Right atrium auricular region (tissue), 2 donors: ENCODE measurements around the gene ZFP69B. TPM values are rescaled to one million over a fixed set of nuclear protein-coding genes. Genes with fewer than 3 reads are reported as not detected.
"Not testable (repeated sequence)": the region's sequence is repeated elsewhere in the genome, so short reads cannot be mapped to it uniquely, and the experiment has no call there.

Source experiments
- DNase-seq: peaks from one replicate; pipeline ENCODE4 v3.0.0-alpha.2; 2019; ENCODE audit warnings: low spot score
- H3K27ac ChIP-seq, 2 donors: fragments of 200-600 bp; sonication (generic); 1 replicate in 1 of 2; 2 replicates in 1 of 2; pipeline ENCODE4 v1.5.1; 2016 to 2019
- H3K27me3 ChIP-seq, 2 donors: fragments of 200-600 bp; sonication (generic); one replicate each; pipeline versions ENCODE4 v1.5.1 to v1.6.0; 2017 to 2019
- H3K36me3 ChIP-seq: fragments of 200-600 bp; sonication (generic); one replicate; pipeline ENCODE4 v1.5.1; 2016
- H3K4me1 ChIP-seq, 2 donors: fragments of 200-600 bp; sonication (generic); one replicate each; pipeline versions ENCODE4 v1.5.1 to v1.6.0; 2017 to 2019
- H3K4me3 ChIP-seq, 2 donors: fragments of 200-600 bp; sonication (generic); 1 replicate in 1 of 2; 2 replicates in 1 of 2; pipeline ENCODE4 v1.5.1; 2017 to 2019; ENCODE audit warnings: mild to moderate bottlenecking in 1 of 2, moderate library complexity in 1 of 2
- H3K9me3 ChIP-seq, 2 donors: fragments of 200-600 bp; sonication (generic); one replicate each; pipeline ENCODE4 v1.5.1; 2019
- total RNA-seq, 2 donors: library from RNA; depleted of rRNA; stranded (reverse); fragments of >200 nt; gene quantifications; one replicate each; pipeline ENCODE4 v1.1.0, GENCODE V29; 2016
- TF ChIP-seq, protein P1 (sequence below), 2 donors: fragments of 200-600 bp; sonication (generic); IDR thresholded peaks; one replicate each; pipeline ENCODE4 v1.5.1; 2019; ENCODE audit warnings: antibody characterized with exemption in 2 of 2

Gene ZFP69B
- total RNA-seq, 2 donors from 2014 or later, result 0.52 to 0.59 TPM

DNA sequence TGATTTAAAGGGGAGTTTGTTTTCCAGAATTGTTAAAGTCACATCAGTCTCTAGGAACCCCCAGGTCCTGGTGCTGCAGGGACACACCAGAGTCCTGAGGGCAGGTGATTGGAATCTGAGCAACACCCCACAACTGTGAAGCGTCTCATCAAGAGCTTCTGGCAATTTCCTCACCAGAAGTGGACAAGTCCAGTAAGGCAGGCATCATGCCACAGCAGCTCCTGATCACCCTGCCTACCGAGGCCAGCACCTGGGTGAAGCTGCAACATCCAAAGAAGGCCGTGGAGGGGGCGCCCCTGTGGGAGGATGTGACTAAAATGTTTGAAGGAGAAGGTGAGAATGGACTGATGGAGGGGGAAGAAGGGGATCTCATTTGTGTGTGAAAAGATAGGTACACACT lies 28.9 kb downstream of the ZFP69B start:
- no peak overlapping the region for H3K4me3 ChIP-seq
- no peak for DNase-seq
- H3K27ac ChIP-seq, result no peak overlapping the region
- no peaks in the 10 kb centered on the region for H3K27me3 ChIP-seq
- peaks cover 0 to 5% of the 10 kb centered on the region in 2 donors for H3K4me1 ChIP-seq
- peaks cover 0 to 14% of the 10 kb centered on the region in 2 donors for H3K9me3 ChIP-seq
- peaks cover 12% of the 10 kb centered on the region for H3K36me3 ChIP-seq
- TF ChIP-seq, protein P1, sequence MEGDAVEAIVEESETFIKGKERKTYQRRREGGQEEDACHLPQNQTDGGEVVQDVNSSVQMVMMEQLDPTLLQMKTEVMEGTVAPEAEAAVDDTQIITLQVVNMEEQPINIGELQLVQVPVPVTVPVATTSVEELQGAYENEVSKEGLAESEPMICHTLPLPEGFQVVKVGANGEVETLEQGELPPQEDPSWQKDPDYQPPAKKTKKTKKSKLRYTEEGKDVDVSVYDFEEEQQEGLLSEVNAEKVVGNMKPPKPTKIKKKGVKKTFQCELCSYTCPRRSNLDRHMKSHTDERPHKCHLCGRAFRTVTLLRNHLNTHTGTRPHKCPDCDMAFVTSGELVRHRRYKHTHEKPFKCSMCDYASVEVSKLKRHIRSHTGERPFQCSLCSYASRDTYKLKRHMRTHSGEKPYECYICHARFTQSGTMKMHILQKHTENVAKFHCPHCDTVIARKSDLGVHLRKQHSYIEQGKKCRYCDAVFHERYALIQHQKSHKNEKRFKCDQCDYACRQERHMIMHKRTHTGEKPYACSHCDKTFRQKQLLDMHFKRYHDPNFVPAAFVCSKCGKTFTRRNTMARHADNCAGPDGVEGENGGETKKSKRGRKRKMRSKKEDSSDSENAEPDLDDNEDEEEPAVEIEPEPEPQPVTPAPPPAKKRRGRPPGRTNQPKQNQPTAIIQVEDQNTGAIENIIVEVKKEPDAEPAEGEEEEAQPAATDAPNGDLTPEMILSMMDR (IDR thresholded peaks at IDR 0.05), result no peak

GRCh38 chr1:40495315-40495903 lies 45.1 kb downstream of the ZFP69B start:
- Histone ChIP-seq H3K27ac (no peak overlapping the region), H3K36me3 (peaks cover 55% of the 10 kb centered on the region), H3K4me3 (no peak overlapping the region), H3K9me3 (peaks cover 8 to 79% of the 10 kb centered on the region in 2 donors), H3K4me1 (no peaks in the 10 kb centered on the region), H3K27me3 (no peaks in the 10 kb centered on the region)
- TF ChIP-seq, protein P1 (IDR thresholded peaks at IDR 0.05), result no peak
- DNase-seq, result no peak

GRCh38 chr1:40502651-40503050 lies 52.4 kb downstream of the ZFP69B start:
- not testable (repeated sequence) for H3K27ac ChIP-seq, H3K36me3 ChIP-seq, H3K4me3 ChIP-seq, H3K4me1 ChIP-seq, H3K27me3 ChIP-seq, DNase-seq
- H3K9me3 ChIP-seq, result peaks cover 0 to 17% of the 10 kb centered on the region in 2 donors

DNA sequence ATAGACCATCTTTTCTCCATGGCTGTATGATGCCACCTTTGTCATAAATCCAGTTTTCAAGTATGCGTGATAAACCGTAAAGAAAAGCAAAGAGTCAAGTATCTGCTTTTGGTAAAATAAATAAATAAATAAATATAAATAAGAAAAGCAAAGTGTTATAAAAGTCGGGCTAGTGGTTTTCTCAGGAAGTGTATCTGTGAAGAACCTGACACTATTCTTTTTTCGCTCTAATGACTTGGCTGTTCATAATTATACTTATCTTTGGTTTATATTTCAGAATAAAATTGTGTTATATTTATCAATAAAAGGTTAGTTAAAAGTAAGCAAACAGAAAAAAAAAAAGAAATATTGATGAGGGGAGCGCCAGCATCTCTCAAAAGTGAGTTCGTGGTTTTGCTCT lies 57.7 kb downstream of the ZFP69B start:
- Histone ChIP-seq H3K27ac (peak overlapping the region; percentile 68 to 78), H3K36me3 (no peaks in the 10 kb centered on the region), H3K27me3 (no peaks in the 10 kb centered on the region), H3K9me3 (no peaks in the 10 kb centered on the region), H3K4me3 (peak overlapping the region; percentile 62 to 78), H3K4me1 (peaks cover 0 to 17% of the 10 kb centered on the region in 2 donors)
- TF ChIP-seq, protein P1 (IDR thresholded peaks at IDR 0.05), result no peak
- DNase-seq, result no peak

DNA sequence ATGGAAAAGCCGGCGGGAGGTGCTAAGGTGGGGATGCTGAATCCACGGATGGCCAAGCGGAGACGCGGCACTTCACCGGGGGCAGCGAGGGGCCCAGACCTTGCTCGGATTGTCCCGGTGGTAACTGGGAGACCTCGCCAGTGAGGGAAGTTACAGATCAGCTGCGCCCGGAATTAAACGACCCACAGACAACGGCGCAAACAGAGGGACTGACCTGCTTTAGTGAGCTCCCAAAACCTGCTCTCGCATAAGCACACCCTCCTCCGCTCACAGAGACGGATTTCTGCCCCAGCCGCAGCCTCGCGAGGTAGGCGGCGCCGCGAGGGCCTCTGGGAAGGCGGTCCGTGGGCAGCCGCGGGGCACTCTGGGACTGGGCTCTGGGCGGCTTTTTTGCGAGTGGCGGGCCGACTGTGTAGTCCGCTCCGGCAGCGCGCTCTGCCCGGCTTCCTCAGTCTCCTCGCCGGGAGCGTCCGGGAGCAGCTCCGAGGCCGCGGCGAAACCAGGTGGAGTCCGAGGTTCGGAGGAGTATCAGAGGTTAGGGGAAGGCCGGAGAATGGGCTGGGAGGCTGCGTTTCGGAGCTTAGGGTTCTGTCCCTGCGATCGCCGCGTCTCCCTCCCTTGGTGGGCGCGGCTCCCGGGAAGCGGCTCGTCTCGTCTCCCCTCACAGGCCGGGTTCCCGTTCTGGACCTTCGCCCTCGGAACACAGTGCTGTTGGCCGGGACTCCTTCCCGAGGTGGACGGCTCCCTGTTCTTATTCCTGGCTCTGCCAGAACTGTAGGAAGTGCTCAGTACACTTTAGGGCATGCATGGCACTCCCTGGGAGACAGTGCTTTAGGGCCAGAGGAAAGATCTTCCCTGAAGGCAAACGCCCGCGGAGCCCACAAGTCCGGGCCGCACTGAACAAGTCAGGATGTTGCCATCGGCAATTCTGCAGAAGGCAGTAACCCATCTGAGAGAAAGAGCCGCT lies 58.4 kb downstream of the ZFP69B start, which contains the start of gene EXO5:
TSS of gene EXO5 (plus strand) at position 393 of the 967 bp plus-strand sequence. CDS start 5,778 bp downstream, outside the sequence.
- H3K9me3 ChIP-seq, result no peaks in the 10 kb centered on the region
- DNase-seq, result peak; percentile 75
- H3K36me3 ChIP-seq, result no peaks in the 10 kb centered on the region
- H3K27ac ChIP-seq, result peak within 1 kb of the TSS; percentile 68 to 78
- TF ChIP-seq, protein P1 (IDR thresholded peaks at IDR 0.05), result no peak
- peaks cover 0 to 17% of the 10 kb centered on the region in 2 donors for H3K4me1 ChIP-seq
- peak within 1 kb of the TSS; percentile 62 to 78 for H3K4me3 ChIP-seq
- no peaks in the 10 kb centered on the region for H3K27me3 ChIP-seq

Other genes with a start within 250 kb of the ZFP69B start
- gene TMCO2, start 202.5 kb upstream of the ZFP69B start, total RNA-seq, result not detected
- 10 to 100 TPM; 23.8 to 43.2 TPM for gene ZMPSTE24, start 192.2 kb upstream of the ZFP69B start, total RNA-seq
- 1 to 10 TPM in 1 of 2 donors, under 1 TPM in 1; 0.59 to 1.2 TPM for gene COL9A2, start 133.2 kb upstream of the ZFP69B start, total RNA-seq
- gene SMAP2, start 76.7 kb upstream of the ZFP69B start, total RNA-seq, result 10 to 100 TPM; 19.8 to 20.8 TPM
- 1 to 10 TPM; 1.6 to 2.0 TPM for gene ZFP69, start 26.8 kb downstream of the ZFP69B start, total RNA-seq
- 1 to 10 TPM; 4.6 to 4.7 TPM for gene EXO5, start 58.3 kb downstream of the ZFP69B start, total RNA-seq
- 1 to 10 TPM; 3.4 to 9.7 TPM for gene ZNF684, start 81.2 kb downstream of the ZFP69B start, total RNA-seq
- 1 to 10 TPM; 1.4 to 5.5 TPM for gene RIMS3, start 215.2 kb downstream of the ZFP69B start, total RNA-seq
- gene NFYC, start 241.2 kb downstream of the ZFP69B start, total RNA-seq, result 10 to 100 TPM; 57.0 to 75.1 TPM